ENCODE data around the gene SORBS1.
"Not testable (repeated sequence)": the region's sequence is repeated elsewhere in the genome, so short reads cannot be mapped to it uniquely, and the experiment has no call there.

The SORBS1 gene

GRCh38 chr10:95377950-95378349, 183.2 kb downstream of the SORBS1 start:
- no peak for DNase-seq

- DNase-seq: no peak
These were observed 185.8 kb downstream of the SORBS1 start for GRCh38 chr10:95375418-95375817.

DNA sequence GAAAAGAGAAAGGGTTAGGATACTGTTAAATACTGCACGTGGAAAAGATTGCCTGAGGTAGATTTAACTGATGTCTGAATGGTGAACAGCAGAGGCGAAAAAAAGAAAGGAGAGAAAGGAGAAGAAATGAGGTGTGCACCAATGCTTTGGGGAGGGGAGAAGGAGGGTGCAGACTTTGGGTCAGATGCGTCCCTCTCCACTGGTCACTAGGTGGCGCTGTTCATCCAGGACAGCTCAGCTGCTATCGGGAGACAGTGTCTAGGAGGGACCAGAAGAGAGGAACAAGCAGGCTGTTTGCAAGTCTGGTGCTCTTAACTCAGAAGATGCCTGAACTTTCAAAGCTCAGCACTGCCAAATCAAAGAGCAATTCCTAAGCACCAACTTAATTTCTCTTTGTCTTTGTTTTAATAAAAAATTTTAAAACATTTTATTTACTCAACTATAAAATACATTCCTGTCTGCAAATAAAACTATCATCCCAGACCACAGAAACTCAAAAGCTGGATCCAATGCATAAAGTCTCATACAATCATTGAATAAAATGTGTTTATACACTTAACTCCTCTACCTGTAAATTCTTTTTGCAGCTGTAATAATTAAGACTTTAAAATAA, 186.5 kb downstream of the SORBS1 start:
- no peak for DNase-seq

DNA sequence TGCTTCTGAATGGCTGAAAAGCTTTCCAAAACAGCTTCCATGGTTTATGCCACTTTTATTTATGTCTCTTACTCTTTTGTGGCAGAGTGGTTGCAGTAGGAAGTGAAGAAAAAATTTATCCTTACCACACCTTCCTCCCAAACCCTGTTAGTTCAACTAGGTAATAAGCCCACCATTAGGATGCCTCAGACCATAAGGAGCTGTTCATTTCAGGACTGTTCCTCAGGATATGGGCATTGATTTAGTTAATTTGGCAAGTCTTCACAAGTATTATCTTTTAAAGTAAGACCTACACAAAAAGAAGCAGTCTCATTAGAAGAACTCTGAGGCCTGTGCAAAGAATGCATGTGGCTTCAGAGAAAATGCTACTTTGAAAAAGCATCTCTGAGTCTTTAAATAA, 187.5 kb downstream of the SORBS1 start:
- DNase-seq: no peak

GRCh38 chr10:95364342-95364741, 196.8 kb downstream of the SORBS1 start:
- no peak for DNase-seq

DNA sequence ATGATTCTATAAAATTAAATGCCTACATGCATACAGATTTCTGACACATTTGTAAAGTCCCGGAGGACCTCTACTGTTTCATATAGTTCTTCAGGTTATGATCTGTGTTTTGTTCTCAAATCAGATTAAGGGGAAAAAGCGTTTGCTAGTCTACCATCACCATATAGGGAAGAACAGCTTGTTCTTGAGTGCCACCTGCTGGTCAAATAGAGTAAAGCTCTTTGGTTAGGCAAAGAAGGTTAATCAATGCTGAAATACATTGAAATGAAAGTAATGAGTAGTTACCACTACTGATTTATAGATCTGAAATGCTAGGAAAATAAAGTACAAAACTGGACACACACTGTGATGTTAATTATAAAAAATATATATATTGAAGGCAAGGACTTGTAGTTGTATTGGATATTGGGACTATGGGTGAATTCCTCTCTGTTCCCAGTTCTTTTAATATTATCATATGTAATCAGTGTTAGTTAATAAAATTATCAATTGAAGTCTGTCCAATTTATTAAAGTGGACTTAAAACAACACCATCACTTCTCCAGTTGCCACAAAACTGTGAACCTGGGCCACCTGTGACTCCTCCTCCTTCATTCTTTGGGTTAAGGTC, 197.8 kb downstream of the SORBS1 start:
- no peak for DNase-seq

GRCh38 chr10:95360122-95360714, 201.0 kb downstream of the SORBS1 start:
- no peak for DNase-seq

GRCh38 chr10:95359466-95359865, 201.7 kb downstream of the SORBS1 start:
- DNase-seq: no peak

- DNase-seq: no peak
These were observed 204.8 kb downstream of the SORBS1 start for GRCh38 chr10:95356190-95356955.

GRCh38 chr10:95355301-95355700, 205.9 kb downstream of the SORBS1 start:
- DNase-seq: no peak

DNA sequence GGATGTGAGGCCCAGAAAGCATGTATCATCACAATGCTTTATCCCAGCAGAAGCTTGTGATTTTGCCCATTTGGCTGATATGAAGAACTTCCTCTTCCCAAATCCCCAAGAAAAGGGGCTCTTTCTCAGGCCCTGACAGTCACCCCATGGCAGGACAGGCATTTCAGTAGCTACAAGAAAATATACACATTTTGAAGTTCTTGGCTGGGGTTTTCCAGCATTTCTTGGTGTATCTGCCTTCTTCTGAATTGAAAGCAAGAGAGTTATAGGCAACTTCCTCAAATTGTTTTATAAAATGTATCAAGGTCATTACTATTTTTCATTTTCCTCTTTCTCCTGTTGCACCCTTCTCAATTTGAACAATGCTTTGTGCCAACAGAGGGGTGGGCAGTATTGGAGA, 207.1 kb downstream of the SORBS1 start:
- DNase-seq: no peak

- DNase-seq: no peak
These were observed 208.0 kb downstream of the SORBS1 start for GRCh38 chr10:95353123-95353522.

- no peak for DNase-seq
These were observed 208.5 kb downstream of the SORBS1 start for GRCh38 chr10:95352684-95353083.

GRCh38 chr10:95350830-95351228, 210.3 kb downstream of the SORBS1 start:
- no peak for DNase-seq

DNA sequence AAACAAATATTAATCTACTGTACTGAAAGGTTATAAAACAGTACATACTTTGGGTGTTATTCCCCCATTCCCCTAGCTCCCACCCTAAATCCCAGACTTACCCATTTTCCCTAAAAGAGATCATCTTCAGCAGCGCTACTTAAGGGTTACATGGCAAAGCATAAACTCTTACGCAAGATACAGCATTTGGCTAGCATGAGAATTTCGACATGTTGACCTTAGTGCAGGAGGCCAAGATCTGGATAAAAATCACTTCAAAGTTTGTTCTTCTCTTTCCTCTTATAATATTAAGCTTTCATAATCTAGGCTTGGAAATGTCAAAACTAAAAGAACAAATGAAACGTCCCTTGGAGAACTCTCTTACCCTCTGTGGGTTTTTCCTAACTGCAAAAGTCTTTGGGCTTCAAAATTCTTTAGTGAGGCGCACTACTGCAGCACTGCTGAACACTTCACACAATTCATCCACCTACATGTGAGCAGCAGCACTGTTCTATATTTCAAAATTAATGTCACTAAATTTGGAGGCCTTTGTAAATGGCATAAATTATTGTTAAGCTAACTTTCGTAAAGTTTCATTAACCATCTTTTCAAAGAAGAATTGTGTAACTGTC, 210.8 kb downstream of the SORBS1 start:
- DNase-seq: no peak

DNA sequence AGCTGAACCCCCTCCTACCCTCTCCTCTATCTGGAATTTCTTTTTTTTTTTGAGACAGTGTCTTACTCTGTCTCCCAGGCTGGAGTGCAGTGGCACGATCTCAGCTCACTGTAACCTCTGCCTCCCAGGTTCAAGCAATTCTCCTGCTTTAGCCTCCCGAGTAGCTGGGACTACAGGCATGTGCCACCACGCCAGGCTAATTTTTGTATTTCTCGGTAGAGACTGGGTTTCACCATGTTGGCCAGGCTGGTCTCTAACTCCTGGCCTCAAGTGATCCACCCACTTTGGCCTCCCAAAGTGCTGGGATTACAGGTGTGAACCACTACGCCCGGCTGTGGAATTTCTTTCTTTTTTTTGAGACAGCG, 213.8 kb downstream of the SORBS1 start:
- not testable (repeated sequence) for DNase-seq

DNA sequence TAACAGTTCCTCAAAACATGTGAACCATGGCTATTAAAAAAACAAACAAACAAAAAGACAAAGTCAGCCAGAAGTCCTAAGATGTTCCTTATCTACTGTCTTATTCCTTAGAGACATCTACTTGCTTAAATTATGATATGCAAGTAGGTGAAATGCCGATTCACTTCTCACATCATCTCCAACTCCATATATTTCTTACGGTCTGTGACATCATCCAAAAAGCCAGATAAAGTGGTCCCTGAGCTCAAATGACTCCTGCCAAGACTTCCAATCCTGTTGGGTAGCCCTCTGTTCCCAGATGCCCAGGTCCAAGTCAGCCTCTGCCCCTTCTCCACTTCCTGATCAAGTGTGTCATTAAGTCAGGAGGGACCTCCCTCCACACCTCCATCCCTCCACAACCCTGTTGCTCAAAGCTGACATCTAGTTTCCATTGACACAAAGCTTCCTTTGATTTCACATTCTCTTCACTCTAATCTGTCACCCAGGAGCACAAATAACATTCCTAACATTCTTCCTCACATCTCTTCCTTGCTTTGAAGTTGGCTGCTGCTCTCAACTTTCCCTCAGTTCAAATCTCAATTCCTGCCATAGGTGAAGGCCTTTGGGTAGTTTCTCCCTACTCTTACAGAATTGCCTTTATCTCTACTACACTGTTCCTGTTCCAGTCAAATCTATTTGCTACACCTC, 214.3 kb downstream of the SORBS1 start:
- DNase-seq: no peak

DNA sequence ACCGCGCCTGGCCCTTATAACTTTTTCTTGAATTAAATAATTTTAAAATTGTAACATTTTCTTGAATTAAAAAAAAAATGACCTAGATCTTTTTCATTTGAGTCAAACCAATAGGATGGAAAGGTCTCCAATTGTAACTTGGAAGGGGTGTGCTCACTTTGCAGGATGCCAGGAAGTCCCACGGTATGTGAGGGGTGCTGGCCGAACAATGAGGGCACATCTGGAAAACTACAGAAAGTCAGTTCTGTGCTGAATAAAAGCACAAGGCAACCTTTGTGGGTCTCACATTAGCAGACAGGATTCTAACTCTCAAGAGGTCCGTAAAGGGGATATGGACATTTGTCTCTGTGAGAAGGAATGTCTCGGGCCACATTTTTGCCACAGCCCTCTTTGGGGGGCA, 217.6 kb downstream of the SORBS1 start:
- no peak for DNase-seq

DNA sequence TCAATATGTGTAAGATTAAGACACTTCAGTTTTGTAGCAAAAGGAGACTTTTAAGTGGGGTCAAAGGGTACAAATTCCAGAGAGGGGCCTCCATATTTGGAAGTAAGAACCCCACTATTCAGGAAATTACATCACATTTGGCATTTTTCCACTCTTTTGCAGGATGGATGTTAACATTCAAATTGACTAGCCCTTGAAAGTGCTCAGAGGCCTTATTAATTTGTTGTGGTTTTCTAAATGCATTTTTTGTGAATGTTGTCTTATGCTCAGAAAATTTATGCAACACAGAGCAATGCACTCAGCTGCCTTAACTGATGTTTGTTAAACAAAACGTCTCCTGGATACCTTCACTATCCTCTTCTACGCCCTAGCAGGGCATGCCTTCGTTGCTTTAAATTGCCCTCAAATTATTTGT, 219.4 kb downstream of the SORBS1 start:
- DNase-seq: no peak

DNA sequence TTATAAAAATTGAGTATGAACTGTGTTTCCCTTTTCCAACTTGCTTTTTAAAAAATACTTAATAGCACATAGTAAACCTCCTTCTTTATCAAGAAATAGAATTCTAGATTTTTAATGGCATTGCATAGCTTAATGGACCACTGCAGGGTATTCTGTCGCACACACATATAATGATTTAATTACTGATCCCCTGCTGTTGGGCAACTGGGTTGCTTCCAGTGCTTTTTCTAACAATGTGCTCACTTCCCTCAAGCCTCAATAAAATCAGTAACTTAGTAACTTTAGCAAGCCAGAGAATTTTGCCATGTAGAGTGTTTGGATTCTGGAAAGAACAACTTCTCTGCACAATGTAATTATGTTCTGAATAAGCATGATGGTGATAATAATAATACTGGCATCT, 221.3 kb downstream of the SORBS1 start:
- no peak for DNase-seq

GRCh38 chr10:95337423-95338160, 223.6 kb downstream of the SORBS1 start:
- no peak for DNase-seq

DNA sequence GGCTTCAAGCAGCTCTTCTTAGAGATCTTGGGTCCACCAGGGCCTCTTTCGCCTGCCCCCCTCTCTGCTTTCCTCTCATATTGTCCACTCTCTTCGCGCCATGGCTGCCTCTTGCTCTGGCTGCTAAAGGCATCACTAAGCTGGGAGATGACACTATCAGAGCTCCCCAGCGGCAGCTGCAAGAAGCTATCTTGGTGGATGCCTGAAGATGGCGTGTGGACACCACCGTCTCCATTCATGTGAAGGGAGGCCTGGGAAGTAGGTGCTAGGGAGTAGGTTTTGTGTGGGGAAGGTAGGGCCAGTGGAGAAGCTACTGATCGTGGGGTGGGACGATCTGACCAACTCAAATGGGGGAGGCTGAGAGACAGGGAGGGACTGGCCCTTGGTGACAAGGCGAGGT, 224.5 kb downstream of the SORBS1 start:
- no peak for DNase-seq
